ENCODE data around the gene MED7.

The MED7 gene

GRCh38 chr5:157109744-157110143 is 32.9 kb downstream of the MED7 start:
- H3K4me3 ChIP-seq (ENCODE audit: control insufficient read depth, low read depth, low read length): no peak overlapping the region
- TF ChIP-seq CTCF (IDR thresholded peaks at IDR 0.05; ENCODE audit: control insufficient read depth, insufficient read depth, low read depth, low read length, missing control alignments): no peak
- no peak for DNase-seq (ENCODE audit: low read depth)

GRCh38 chr5:157108976-157109375 is 33.7 kb downstream of the MED7 start, which contains the start of gene HAVCR2:
HAVCR2 (minus strand) TSS chr5:157109044; CDS start chr5:157108983, 61 bp downstream.
- TF ChIP-seq CTCF (IDR thresholded peaks at IDR 0.05; ENCODE audit: control insufficient read depth, insufficient read depth, low read depth, low read length, missing control alignments): no peak
- H3K4me3 ChIP-seq (ENCODE audit: control insufficient read depth, low read depth, low read length): no peak within 1 kb of the TSS
- DNase-seq (ENCODE audit: low read depth): no peak

DNA sequence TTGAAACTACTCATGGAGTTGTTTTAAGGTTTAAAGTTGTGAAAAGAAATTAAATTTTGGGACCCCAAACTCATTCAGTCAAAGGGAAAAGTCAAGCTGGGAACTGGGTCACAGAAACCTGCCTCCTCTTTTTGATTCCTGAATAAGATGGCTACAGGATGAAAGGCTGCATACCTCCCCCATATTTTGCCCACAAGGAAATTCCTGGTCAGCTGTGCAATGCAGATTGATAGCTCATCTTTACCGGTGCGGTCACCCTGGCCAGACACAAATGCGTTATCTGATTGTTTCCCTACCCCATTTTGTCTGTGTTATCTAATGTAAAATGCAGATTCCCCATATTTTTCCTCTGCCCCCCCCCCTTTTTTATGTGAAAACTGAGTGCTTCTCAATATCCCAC is 35.2 kb downstream of the MED7 start:
- DNase-seq (ENCODE audit: low read depth): no peak
- no peak for TF ChIP-seq CTCF (IDR thresholded peaks at IDR 0.05; ENCODE audit: control insufficient read depth, insufficient read depth, low read depth, low read length, missing control alignments)
- H3K4me3 ChIP-seq (ENCODE audit: control insufficient read depth, low read depth, low read length): no peak overlapping the region

DNA sequence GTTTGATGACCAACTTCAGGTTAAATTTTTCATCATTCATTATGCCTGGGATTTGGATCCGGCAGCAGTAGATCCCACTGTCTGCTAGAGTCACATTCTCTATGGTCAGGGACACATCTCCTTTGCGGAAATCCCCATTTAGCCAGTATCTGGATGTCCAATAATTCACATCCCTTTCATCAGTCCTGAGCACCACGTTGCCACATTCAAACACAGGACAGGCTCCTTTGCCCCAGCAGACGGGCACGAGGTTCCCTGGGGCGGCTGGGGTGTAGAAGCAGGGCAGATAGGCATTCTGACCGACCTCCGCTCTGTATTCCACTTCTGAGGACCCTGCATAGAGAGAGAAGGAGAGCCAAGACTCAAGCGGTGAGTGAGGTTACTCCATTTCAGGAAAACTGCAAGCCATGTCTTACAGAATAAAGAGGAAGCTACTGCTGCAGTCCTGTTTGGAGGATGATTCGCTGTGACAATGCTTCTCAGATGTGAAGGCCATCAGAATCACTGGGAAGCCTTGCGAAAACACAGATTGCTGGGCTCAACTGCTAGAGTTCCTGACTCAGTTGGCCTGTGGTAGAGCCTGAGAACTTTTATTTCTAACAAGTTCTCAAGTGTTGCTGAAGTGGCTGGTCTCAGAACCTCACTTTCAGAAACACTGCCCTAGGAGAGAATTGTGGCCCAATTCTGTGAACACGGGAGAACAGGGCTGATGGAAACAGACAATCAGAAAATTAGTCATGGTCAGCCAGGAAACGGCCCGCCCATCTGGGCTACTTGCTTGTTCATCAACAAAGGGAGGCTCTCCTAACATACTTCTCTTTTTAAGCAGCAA is 35.8 kb downstream of the MED7 start:
- no peak overlapping the region for H3K4me3 ChIP-seq (ENCODE audit: control insufficient read depth, low read depth, low read length)
- no peak for DNase-seq (ENCODE audit: low read depth)
- no peak for TF ChIP-seq CTCF (IDR thresholded peaks at IDR 0.05; ENCODE audit: control insufficient read depth, insufficient read depth, low read depth, low read length, missing control alignments)

GRCh38 chr5:157100140-157100679 is 42.5 kb downstream of the MED7 start:
- H3K4me3 ChIP-seq (ENCODE audit: control insufficient read depth, low read depth, low read length): no peak overlapping the region
- peak; percentile 25 for DNase-seq (ENCODE audit: low read depth)
- no peak for TF ChIP-seq CTCF (IDR thresholded peaks at IDR 0.05; ENCODE audit: control insufficient read depth, insufficient read depth, low read depth, low read length, missing control alignments)

GRCh38 chr5:157088342-157088990 is 54.2 kb downstream of the MED7 start:
- TF ChIP-seq CTCF (IDR thresholded peaks at IDR 0.05; ENCODE audit: control insufficient read depth, insufficient read depth, low read depth, low read length, missing control alignments): no peak
- DNase-seq (ENCODE audit: low read depth): no peak
- no peak overlapping the region for H3K4me3 ChIP-seq (ENCODE audit: control insufficient read depth, low read depth, low read length)
